IMR-90 (cell line): Measurements from ENCODE around the gene ARVCF. TPM values are rescaled to one million over a fixed set of nuclear protein-coding genes. Genes with fewer than 3 reads are reported as not detected.

Experiments
- ATAC-seq: fragments of 200-7000 bp; cut with Tn5 transposase; 2 replicates; pipeline ENCODE4 v1.9.1; 2020; ENCODE audit warnings: low read depth, mild to moderate bottlenecking, moderate library complexity
- BruUV-seq: library from RNA; stranded (reverse); fragments of 400-500 nt; replicated peaks from 2 replicates; lab custom pipeline; 2021; lab: Mats Ljungman, UMichigan
- CTCF ChIA-PET: fragments of 300-600 bp; formaldehyde crosslinking; extraction: SDS; loops from one replicate; lab custom pipeline; 2021; ENCODE audit warnings: antibody characterized with exemption; lab: Yijun Ruan, JAX
- POLR2A ChIA-PET: fragments of 300-600 bp; sonication (Branson Sonifier 250); formaldehyde crosslinking; loops from one replicate; lab custom pipeline; 2022; ENCODE audit warnings: antibody characterized with exemption; ENCODE audit not compliant: unreplicated experiment; lab: Charles Lee
- DNase-seq: peaks from one replicate; pipeline ENCODE4 v3.0.0; 2013
- H2AFZ ChIP-seq: replicated peaks from 2 replicates; pipeline ENCODE3; 2013; ENCODE audit warnings: low read length, mild to moderate bottlenecking; ENCODE audit not compliant: poor library complexity
- H2AK5ac ChIP-seq: 2 replicates; pipeline ENCODE4 v1.6.1; 2013; ENCODE audit warnings: low read depth, low read length, inconsistent platforms
- H2AK9ac ChIP-seq: replicated peaks from 2 replicates; pipeline ENCODE3; 2013; ENCODE audit warnings: mild to moderate bottlenecking, low read depth, low read length, moderate library complexity; ENCODE audit not compliant: poor library complexity
- H2BK120ac ChIP-seq: 2 replicates; pipeline ENCODE4 v1.6.1; 2013; ENCODE audit warnings: low read depth, low read length, inconsistent platforms
- H2BK15ac ChIP-seq: 3 replicates; pipeline ENCODE4 v1.6.1; 2013; ENCODE audit warnings: low read depth, low read length, inconsistent platforms
- H2BK20ac ChIP-seq: 2 replicates; pipeline ENCODE4 v1.6.1; 2013; ENCODE audit warnings: low read depth, mild to moderate bottlenecking, inconsistent platforms, low read length, moderate library complexity
- H2BK5ac ChIP-seq: 2 replicates; pipeline ENCODE4 v1.6.1; 2013; ENCODE audit warnings: mild to moderate bottlenecking, low read depth, low read length, inconsistent platforms; ENCODE audit not compliant: poor library complexity, severe bottlenecking
- H3K14ac ChIP-seq: replicated peaks from 2 replicates; pipeline ENCODE4 v1.6.1; 2013; ENCODE audit warnings: low read depth, low read length, inconsistent platforms
- H3K18ac ChIP-seq: 2 replicates; pipeline ENCODE4 v1.6.1; 2013; ENCODE audit warnings: low read depth, low read length, control low read depth
- H3K23ac ChIP-seq: 2 replicates; pipeline ENCODE4 v1.6.1; 2013; ENCODE audit warnings: low read depth, low read length, inconsistent platforms
- H3K27ac ChIP-seq: 2 replicates; pipeline ENCODE4 v1.5.1; 2013; ENCODE audit warnings: mild to moderate bottlenecking, control low read depth, low read length; ENCODE audit not compliant: insufficient read depth
- H3K27me3 ChIP-seq: 2 replicates; pipeline ENCODE4 v1.6.1; 2013; ENCODE audit warnings: low read length; ENCODE audit not compliant: control insufficient read depth, insufficient read depth
- H3K36me3 ChIP-seq: 2 replicates; pipeline ENCODE4 v1.6.1; 2013; ENCODE audit warnings: low read length, mixed read lengths; ENCODE audit not compliant: control insufficient read depth, insufficient read depth
- H3K4ac ChIP-seq: 2 replicates; pipeline ENCODE4 v1.6.1; 2013; ENCODE audit warnings: low read depth, low read length, inconsistent platforms
- H3K4me1 ChIP-seq: 2 replicates; pipeline ENCODE4 v1.6.1; 2013; ENCODE audit warnings: low read length, mixed read lengths; ENCODE audit not compliant: control insufficient read depth, insufficient read depth
- H3K4me2 ChIP-seq: 2 replicates; pipeline ENCODE4 v1.6.1; 2013; ENCODE audit warnings: low read depth, mild to moderate bottlenecking, control low read depth, low read length, moderate library complexity
- H3K4me3 ChIP-seq: 2 replicates; pipeline ENCODE4 v1.5.1; 2013; ENCODE audit warnings: low read depth, mild to moderate bottlenecking, control low read depth, low read length, moderate library complexity; ENCODE audit not compliant: insufficient read depth
- H3K56ac ChIP-seq: 2 replicates; pipeline ENCODE4 v1.6.1; 2013; ENCODE audit warnings: low read length, inconsistent platforms; ENCODE audit not compliant: insufficient read depth; ENCODE audit errors: extremely low read depth
- H3K79me1 ChIP-seq, 2 experiments: 2 replicates each; pipeline ENCODE4 v1.6.1; 2013; ENCODE audit warnings: low read length in 2 of 2, inconsistent platforms in 1 of 2, low read depth in 1 of 2
- H3K9ac ChIP-seq: 2 replicates; pipeline ENCODE4 v1.6.1; 2013; ENCODE audit warnings: low read depth, low read length, control low read depth
- H3K9me1 ChIP-seq: 2 replicates; pipeline ENCODE4 v1.6.1; 2013; ENCODE audit warnings: low read length, inconsistent platforms; ENCODE audit not compliant: insufficient read depth
- H3K9me3 ChIP-seq: 2 replicates; pipeline ENCODE4 v1.6.1; 2013; ENCODE audit warnings: low read length; ENCODE audit not compliant: control insufficient read depth, insufficient read depth
- H4K20me1 ChIP-seq: 2 replicates; pipeline ENCODE4 v1.6.1; 2013; ENCODE audit warnings: low read length, inconsistent platforms; ENCODE audit not compliant: insufficient read depth
- H4K5ac ChIP-seq: 2 replicates; pipeline ENCODE4 v1.6.1; 2013; ENCODE audit warnings: mild to moderate bottlenecking, low read depth, low read length, control low read depth
- H4K8ac ChIP-seq, 2 experiments: 2 replicates each; pipeline ENCODE4 v1.6.1; 2013; ENCODE audit warnings: low read depth in 2 of 2, low read length in 2 of 2, control low read depth in 1 of 2, inconsistent platforms in 1 of 2
- H4K91ac ChIP-seq: 2 replicates; pipeline ENCODE4 v1.6.1; 2013; ENCODE audit warnings: low read depth, low read length, inconsistent platforms; ENCODE audit not compliant: insufficient read depth
- BHLHE40 ChIP-seq: fragments of 150-350 bp; IDR thresholded peaks from 2 replicates; pipeline ENCODE4 v1.6.1; 2016; ENCODE audit warnings: mild to moderate bottlenecking, low read depth, low read length
- CEBPB ChIP-seq: IDR thresholded peaks from 2 replicates; pipeline ENCODE4 v1.6.1; 2012; ENCODE audit warnings: low read depth, low read length, improper control_type of control experiment
- CHD1 ChIP-seq: IDR thresholded peaks from 2 replicates; pipeline ENCODE4 v1.6.1; 2012; ENCODE audit warnings: low read depth, low read length, improper control_type of control experiment
- ELK1 ChIP-seq: fragments of 150-350 bp; IDR thresholded peaks from 2 replicates; pipeline ENCODE4 v1.6.1; 2016; ENCODE audit warnings: low read depth, mild to moderate bottlenecking, low read length, moderate library complexity, borderline replicate concordance
- FOS ChIP-seq: fragments of 150-350 bp; IDR thresholded peaks from 2 replicates; pipeline ENCODE4 v1.6.1; 2016; ENCODE audit warnings: low read depth, low read length
- MAFK ChIP-seq: IDR thresholded peaks from 2 replicates; pipeline ENCODE4 v1.6.1; 2012; ENCODE audit warnings: low read depth, low read length, improper control_type of control experiment
- MAZ ChIP-seq: IDR thresholded peaks from 2 replicates; pipeline ENCODE4 v1.6.1; 2012; ENCODE audit warnings: low read depth, mild to moderate bottlenecking, low read length, improper control_type of control experiment, moderate library complexity, borderline replicate concordance
- MXI1 ChIP-seq: IDR thresholded peaks from 2 replicates; pipeline ENCODE4 v1.6.1; 2012; ENCODE audit warnings: low read depth, mild to moderate bottlenecking, low read length, moderate library complexity, borderline replicate concordance
- NFE2L2 ChIP-seq: fragments of 150-350 bp; IDR thresholded peaks from 2 replicates; pipeline ENCODE4 v1.6.1; 2016; ENCODE audit warnings: low read depth, mild to moderate bottlenecking, low read length
- POLR2A ChIP-seq: IDR thresholded peaks from 2 replicates; pipeline ENCODE4 v1.6.1; 2012; ENCODE audit warnings: mild to moderate bottlenecking, low read depth, low read length
- RAD21 ChIP-seq: IDR thresholded peaks from 2 replicates; pipeline ENCODE4 v1.6.1; 2012; ENCODE audit warnings: low read length, improper control_type of control experiment
- RCOR1 ChIP-seq: IDR thresholded peaks from 2 replicates; pipeline ENCODE4 v1.6.1; 2012; ENCODE audit warnings: mild to moderate bottlenecking, low read length, improper control_type of control experiment; ENCODE audit not compliant: insufficient replicate concordance
- RFX5 ChIP-seq: IDR thresholded peaks from 2 replicates; pipeline ENCODE4 v1.8.0; 2012; ENCODE audit warnings: low read depth, mild to moderate bottlenecking, low read length, moderate library complexity
- SMC3 ChIP-seq: fragments of 150-350 bp; IDR thresholded peaks from 2 replicates; pipeline ENCODE4 v1.6.1; 2016; ENCODE audit warnings: low read depth, mild to moderate bottlenecking, antibody characterized with exemption, low read length, moderate library complexity
- WGBS, 2 experiments: methylation state at CpG; one replicate each; pipeline versions ENCODE4 v1.1.5 to v1.1.7; 2013; ENCODE audit warnings: missing lambda C conversion rate in 2 of 2; ENCODE audit not compliant: insufficient read length in 1 of 2; ENCODE audit errors: extremely low coverage in 2 of 2; 5-methylcytosine and 5-hydroxymethylcytosine counted together
- dilution Hi-C: fragments of 300-500 bp; cut with HindIII; formaldehyde crosslinking; loops from one replicate; pipeline ENCODE4 v1.14.3; 2018; ENCODE audit warnings: low sequenced_read_pairs; ENCODE audit not compliant: unreplicated experiment
- in situ Hi-C: fragments of 300-500 bp; cut with MboI; formaldehyde crosslinking; loops from 3 replicates; pipeline ENCODE4 v1.14.3; 2019; ENCODE audit warnings: low sequenced_read_pairs, inconsistent platforms, mixed read lengths
- intact Hi-C: fragments of 100-400 bp; cut with micrococcal nuclease; formaldehyde crosslinking; loops from 2 replicates; pipeline ENCODE4 v1.10.0; 2022
- polyA plus RNA-seq, 3 experiments: library from polyadenylated mRNA; depleted of rRNA; stranded (reverse); fragments of >200 nt; gene quantifications; 2 replicates each; pipeline ENCODE4 v1.2.3, GENCODE V29; 2012; ENCODE audit warnings: low replicate concordance in 1 of 3
- total RNA-seq: library from RNA; depleted of rRNA; stranded (reverse); fragments of >200 nt; gene quantifications from 2 replicates; pipeline ENCODE4 v1.2.3, GENCODE V29; 2012
- TF ChIP-seq, protein P1 (sequence below): fragments of 150-350 bp; IDR thresholded peaks from 2 replicates; pipeline ENCODE4 v1.6.1; 2017; ENCODE audit warnings: mild to moderate bottlenecking, antibody characterized with exemption, low read length, low read depth
- TF ChIP-seq, protein P2 (sequence below): conservative IDR thresholded peaks from 2 replicates; pipeline ENCODE4 v1.5.1; 2012; ENCODE audit warnings: mild to moderate bottlenecking, low read depth, low read length, improper control_type of control experiment

ARVCF gene
- total and polyA plus RNA-seq, 2 of the 4 experiments (the other 2 are of a cell fraction) = 8.6 to 14.1 TPM

DNA sequence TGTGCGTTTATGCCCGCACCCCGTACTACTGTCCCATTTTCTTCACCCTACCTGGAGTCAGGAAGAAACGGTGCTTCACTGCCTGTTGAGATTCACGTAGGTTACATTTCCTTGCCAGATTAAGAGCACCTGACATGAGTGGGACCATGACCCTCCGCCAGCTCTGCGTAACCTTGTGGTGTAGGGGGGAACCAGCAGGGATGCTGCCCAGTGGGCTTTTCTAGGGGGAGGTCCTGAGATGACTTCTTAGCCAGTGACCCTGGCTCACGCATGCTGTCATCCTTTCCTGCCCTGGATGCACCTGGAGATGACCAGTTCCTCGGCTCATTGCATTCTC, 967 bp upstream of the ARVCF start:
- no peak overlapping the region for H3K14ac ChIP-seq
- CTCF ChIA-PET = no interaction called here
- H3K18ac ChIP-seq = no peak overlapping the region
- no peak overlapping the region for H3K4me3 ChIP-seq
- no peak overlapping the region for H3K27ac ChIP-seq
- no peak overlapping the region for H2BK120ac ChIP-seq
- peaks cover 7 to 21% of the 10 kb centered on the region in 2 experiments; a peak in 3 of 4 replicates for H3K79me1 ChIP-seq
- ATAC-seq (no peak), DNase-seq (no peak)
- no peak overlapping the region for H3K4ac ChIP-seq
- intact Hi-C loops (no loop called here), in situ Hi-C loops (no loop called here), dilution Hi-C loops (no loop called here)
- no peak overlapping the region for H2AFZ ChIP-seq
- H3K4me2 ChIP-seq = no peak overlapping the region
- no TSS peak for BruUV-seq
- peaks cover 13% of the 10 kb centered on the region for H4K20me1 ChIP-seq
- no peak overlapping the region for H4K91ac ChIP-seq
- H3K27me3 ChIP-seq = peaks cover 29% of the 10 kb centered on the region
- H3K56ac ChIP-seq = no peak overlapping the region
- no peaks in the 10 kb centered on the region for H3K36me3 ChIP-seq
- no peak overlapping the region for H2BK5ac ChIP-seq
- H2BK15ac ChIP-seq = no peak overlapping the region
- H2AK5ac ChIP-seq = no peak overlapping the region
- POLR2A ChIA-PET = no interaction called here
- no peak overlapping the region for H2BK20ac ChIP-seq
- H3K9me1 ChIP-seq = peaks cover 20% of the 10 kb centered on the region
- no peak for TF ChIP-seq CEBPB
- no peak for TF ChIP-seq RCOR1
- TF ChIP-seq MAFK = no peak
- TF ChIP-seq RAD21 = no peak
- TF ChIP-seq MAZ = no peak
- TF ChIP-seq, protein P1, sequence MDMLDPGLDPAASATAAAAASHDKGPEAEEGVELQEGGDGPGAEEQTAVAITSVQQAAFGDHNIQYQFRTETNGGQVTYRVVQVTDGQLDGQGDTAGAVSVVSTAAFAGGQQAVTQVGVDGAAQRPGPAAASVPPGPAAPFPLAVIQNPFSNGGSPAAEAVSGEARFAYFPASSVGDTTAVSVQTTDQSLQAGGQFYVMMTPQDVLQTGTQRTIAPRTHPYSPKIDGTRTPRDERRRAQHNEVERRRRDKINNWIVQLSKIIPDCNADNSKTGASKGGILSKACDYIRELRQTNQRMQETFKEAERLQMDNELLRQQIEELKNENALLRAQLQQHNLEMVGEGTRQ = no peak
- no peak for TF ChIP-seq FOS
- TF ChIP-seq, protein P2, sequence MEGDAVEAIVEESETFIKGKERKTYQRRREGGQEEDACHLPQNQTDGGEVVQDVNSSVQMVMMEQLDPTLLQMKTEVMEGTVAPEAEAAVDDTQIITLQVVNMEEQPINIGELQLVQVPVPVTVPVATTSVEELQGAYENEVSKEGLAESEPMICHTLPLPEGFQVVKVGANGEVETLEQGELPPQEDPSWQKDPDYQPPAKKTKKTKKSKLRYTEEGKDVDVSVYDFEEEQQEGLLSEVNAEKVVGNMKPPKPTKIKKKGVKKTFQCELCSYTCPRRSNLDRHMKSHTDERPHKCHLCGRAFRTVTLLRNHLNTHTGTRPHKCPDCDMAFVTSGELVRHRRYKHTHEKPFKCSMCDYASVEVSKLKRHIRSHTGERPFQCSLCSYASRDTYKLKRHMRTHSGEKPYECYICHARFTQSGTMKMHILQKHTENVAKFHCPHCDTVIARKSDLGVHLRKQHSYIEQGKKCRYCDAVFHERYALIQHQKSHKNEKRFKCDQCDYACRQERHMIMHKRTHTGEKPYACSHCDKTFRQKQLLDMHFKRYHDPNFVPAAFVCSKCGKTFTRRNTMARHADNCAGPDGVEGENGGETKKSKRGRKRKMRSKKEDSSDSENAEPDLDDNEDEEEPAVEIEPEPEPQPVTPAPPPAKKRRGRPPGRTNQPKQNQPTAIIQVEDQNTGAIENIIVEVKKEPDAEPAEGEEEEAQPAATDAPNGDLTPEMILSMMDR = no peak
- no peak for TF ChIP-seq BHLHE40
- TF ChIP-seq ELK1 = no peak
- no peak for TF ChIP-seq RFX5
- no peak for TF ChIP-seq CHD1
- TF ChIP-seq MXI1 = no peak
- TF ChIP-seq NFE2L2 = no peak
- no peak for TF ChIP-seq POLR2A
- TF ChIP-seq SMC3 = no peak
- H3K23ac ChIP-seq = no peak overlapping the region
- peaks cover 14% of the 10 kb centered on the region for H3K4me1 ChIP-seq
- no peak overlapping the region for H4K5ac ChIP-seq
- no peaks in the 10 kb centered on the region for H3K9me3 ChIP-seq
- no peak overlapping the region for H4K8ac ChIP-seq
- H2AK9ac ChIP-seq = no peak overlapping the region
- no peak overlapping the region for H3K9ac ChIP-seq
- WGBS, 2 experiments = 100% methylated on average over 1 of the region's 9 CpGs; no CpG with 5 or more reads in 1 of the 2 experiments
